Measurements from ENCODE around the gene PDCD11.

The PDCD11 gene

DNA sequence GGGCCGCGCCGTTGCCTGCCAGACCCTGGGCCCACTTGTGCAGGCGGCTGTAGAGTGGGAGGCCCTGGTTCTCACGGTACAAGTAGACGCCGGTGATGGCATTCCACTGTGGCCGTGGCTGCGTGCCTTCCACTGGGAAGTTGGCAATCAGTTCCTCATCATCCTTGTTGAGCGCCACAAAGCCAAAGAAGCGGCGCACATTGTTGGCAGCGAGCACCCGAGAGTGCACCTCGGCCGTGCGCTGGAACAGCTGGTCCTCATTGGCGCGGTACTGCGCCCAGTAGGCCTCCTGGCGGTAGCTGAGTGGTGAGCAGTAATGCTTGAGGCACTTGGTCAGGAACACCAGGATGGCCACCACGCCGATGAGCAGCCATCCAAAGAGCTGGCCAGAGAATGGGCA lies 50.8 kb downstream of the PDCD11 start:
- Histone ChIP-seq H3K4me3 (IDR thresholded peaks at IDR 0.05; ENCODE audit: insufficient read depth, low read depth, low read length) (no peak overlapping the region), H3K27ac (no peak overlapping the region), H3K36me3 (ENCODE audit: insufficient read depth) (peaks cover 9% of the 10 kb centered on the region; the same call in 1 of the 2 replicates), H3K4me2 (no peak overlapping the region), H3K27me3 (ENCODE audit: insufficient read depth, low read depth) (no peaks in the 10 kb centered on the region), H3K4me1 (ENCODE audit: low read depth, poor library complexity, severe bottlenecking) (peaks cover 6% of the 10 kb centered on the region), H3K9ac (no peak overlapping the region), H3K79me2 (ENCODE audit: insufficient read depth, low read depth) (no peaks in the 10 kb centered on the region), H4K20me1 (ENCODE audit: insufficient read depth) (no peaks in the 10 kb centered on the region), H2AFZ (ENCODE audit: low read depth) (no peak overlapping the region)
- TF ChIP-seq, protein P1, sequence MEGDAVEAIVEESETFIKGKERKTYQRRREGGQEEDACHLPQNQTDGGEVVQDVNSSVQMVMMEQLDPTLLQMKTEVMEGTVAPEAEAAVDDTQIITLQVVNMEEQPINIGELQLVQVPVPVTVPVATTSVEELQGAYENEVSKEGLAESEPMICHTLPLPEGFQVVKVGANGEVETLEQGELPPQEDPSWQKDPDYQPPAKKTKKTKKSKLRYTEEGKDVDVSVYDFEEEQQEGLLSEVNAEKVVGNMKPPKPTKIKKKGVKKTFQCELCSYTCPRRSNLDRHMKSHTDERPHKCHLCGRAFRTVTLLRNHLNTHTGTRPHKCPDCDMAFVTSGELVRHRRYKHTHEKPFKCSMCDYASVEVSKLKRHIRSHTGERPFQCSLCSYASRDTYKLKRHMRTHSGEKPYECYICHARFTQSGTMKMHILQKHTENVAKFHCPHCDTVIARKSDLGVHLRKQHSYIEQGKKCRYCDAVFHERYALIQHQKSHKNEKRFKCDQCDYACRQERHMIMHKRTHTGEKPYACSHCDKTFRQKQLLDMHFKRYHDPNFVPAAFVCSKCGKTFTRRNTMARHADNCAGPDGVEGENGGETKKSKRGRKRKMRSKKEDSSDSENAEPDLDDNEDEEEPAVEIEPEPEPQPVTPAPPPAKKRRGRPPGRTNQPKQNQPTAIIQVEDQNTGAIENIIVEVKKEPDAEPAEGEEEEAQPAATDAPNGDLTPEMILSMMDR (conservative IDR thresholded peaks at IDR 0.05; ENCODE audit: low read depth, low read length), result no peak

DNA sequence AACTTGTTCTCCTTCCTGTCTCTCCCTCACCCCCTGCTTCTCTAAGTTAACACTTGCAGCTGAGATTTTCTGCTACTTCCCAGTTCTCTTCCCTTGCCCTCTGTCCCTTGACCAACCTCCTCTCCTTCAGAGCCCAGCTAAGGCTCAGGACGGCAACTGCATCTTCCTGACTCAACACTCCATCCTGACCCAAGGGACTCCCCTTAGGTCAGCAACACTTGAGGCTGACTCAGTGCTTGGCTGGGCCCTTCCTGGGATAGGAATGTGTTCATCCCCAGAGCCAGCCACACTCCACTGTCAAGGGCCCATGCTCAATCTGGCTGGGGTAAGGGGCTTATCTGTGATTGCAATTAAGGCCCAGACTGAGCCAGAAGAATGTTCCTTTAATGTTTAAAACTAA lies 52.3 kb downstream of the PDCD11 start:
- H3K4me2 ChIP-seq, result no peak overlapping the region
- no peak overlapping the region for H3K9ac ChIP-seq
- H3K36me3 ChIP-seq (ENCODE audit: insufficient read depth), result peaks cover 9% of the 10 kb centered on the region; the same call in 1 of the 2 replicates
- H4K20me1 ChIP-seq (ENCODE audit: insufficient read depth), result no peaks in the 10 kb centered on the region
- H3K27ac ChIP-seq, result no peak overlapping the region
- no peaks in the 10 kb centered on the region for H3K79me2 ChIP-seq (ENCODE audit: insufficient read depth, low read depth)
- no peaks in the 10 kb centered on the region for H3K27me3 ChIP-seq (ENCODE audit: insufficient read depth, low read depth)
- H3K4me1 ChIP-seq (ENCODE audit: low read depth, poor library complexity, severe bottlenecking), result peaks cover 6% of the 10 kb centered on the region
- TF ChIP-seq, protein P1 (conservative IDR thresholded peaks at IDR 0.05; ENCODE audit: low read depth, low read length), result no peak
- H3K4me3 ChIP-seq (IDR thresholded peaks at IDR 0.05; ENCODE audit: insufficient read depth, low read depth, low read length), result no peak overlapping the region
- H2AFZ ChIP-seq (ENCODE audit: low read depth), result no peak overlapping the region

DNA sequence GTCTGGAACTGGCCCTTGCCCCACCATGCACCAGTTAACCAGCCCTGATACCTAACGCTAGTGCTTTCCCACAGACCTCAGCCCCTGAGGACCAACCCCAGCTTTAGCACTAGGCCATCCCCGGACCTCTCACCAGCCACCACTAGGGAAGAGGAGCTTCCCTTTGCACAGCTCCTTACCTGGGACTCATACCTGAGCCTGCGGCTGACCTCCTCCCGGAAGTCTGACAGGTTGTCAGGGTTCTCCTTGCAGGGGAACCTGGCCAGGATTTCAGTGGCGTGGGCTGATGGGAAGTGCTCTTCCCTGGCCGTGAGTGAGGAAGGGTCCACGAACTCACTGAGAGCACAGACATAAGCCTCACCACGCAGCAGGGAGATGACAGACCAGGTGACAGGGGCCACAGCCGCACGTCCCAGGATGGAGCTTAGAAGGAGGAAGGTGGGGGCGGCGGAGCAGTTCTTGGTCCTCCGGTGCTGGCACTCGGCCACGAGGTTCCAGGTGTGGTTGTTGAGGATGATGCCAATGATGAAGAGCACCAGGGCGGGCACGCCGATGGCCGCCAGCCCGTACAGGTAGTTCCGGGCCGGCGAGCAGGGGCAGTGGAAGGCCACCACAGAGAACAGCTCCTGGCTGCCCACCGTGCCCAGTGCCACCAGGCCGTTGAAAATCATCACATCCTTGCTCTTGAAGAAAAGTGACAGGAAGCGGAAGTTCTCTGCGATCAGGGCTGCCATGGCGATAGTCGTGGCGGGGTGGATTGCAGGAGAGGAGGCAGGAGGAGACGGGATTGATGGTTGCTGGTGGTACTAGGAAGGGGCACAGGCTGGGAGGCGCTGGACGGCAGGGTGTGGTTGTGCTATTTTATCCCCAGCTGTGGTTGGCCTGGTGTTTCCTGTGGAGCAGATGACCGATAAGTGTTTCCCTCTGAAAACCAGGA lies 53.0 kb downstream of the PDCD11 start:
- H3K4me3 ChIP-seq (IDR thresholded peaks at IDR 0.05; ENCODE audit: insufficient read depth, low read depth, low read length), result no peak overlapping the region
- H3K79me2 ChIP-seq (ENCODE audit: insufficient read depth, low read depth), result no peaks in the 10 kb centered on the region
- H3K36me3 ChIP-seq (ENCODE audit: insufficient read depth), result peaks cover 9% of the 10 kb centered on the region; the same call in 1 of the 2 replicates

DNA sequence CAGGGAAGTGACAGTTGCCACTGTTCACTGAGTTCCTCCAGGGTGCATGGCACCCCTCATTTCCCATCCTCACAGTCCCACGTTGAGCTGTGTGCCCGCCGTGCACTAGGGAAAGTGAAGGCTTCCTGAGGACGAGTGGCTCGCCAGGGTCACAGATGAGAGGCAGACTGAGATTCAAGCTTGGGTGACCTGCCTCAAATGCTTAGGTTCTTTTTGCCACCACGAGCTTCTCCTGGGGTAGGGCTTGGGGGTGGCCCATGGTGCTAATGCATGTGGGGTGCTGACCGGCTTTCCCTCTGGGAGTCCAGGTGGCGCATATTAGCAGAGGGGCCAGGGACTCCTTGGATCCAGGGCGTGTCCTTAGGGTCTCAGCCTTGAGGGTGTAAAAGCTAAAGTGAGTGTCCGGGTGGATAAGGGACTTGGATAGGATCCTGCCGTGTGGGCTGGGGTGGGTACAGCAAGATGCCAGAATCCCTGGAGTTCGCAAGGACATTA lies 53.8 kb downstream of the PDCD11 start:
- TF ChIP-seq, protein P1 (conservative IDR thresholded peaks at IDR 0.05; ENCODE audit: low read depth, low read length), result no peak
- no peaks in the 10 kb centered on the region for H3K79me2 ChIP-seq (ENCODE audit: insufficient read depth, low read depth)
- H3K4me2 ChIP-seq, result no peak overlapping the region
- no peak overlapping the region for H3K27ac ChIP-seq
- no peaks in the 10 kb centered on the region for H3K27me3 ChIP-seq (ENCODE audit: insufficient read depth, low read depth)
- H3K4me3 ChIP-seq (IDR thresholded peaks at IDR 0.05; ENCODE audit: insufficient read depth, low read depth, low read length), result no peak overlapping the region
- no peak overlapping the region for H3K9ac ChIP-seq
- no peaks in the 10 kb centered on the region for H4K20me1 ChIP-seq (ENCODE audit: insufficient read depth)
- no peaks in the 10 kb centered on the region for H3K4me1 ChIP-seq (ENCODE audit: low read depth, poor library complexity, severe bottlenecking)
- no peak overlapping the region for H2AFZ ChIP-seq (ENCODE audit: low read depth)
- peaks cover 4% of the 10 kb centered on the region; the same call in 1 of the 2 replicates for H3K36me3 ChIP-seq (ENCODE audit: insufficient read depth)

More for the DNA sequence above, 53.0 kb downstream of the PDCD11 start:
- H2AFZ ChIP-seq (ENCODE audit: low read depth), result no peak overlapping the region
- TF ChIP-seq, protein P1 (conservative IDR thresholded peaks at IDR 0.05; ENCODE audit: low read depth, low read length), result no peak
- no peak overlapping the region for H3K9ac ChIP-seq
- peaks cover 6% of the 10 kb centered on the region for H3K4me1 ChIP-seq (ENCODE audit: low read depth, poor library complexity, severe bottlenecking)
- no peaks in the 10 kb centered on the region for H3K27me3 ChIP-seq (ENCODE audit: insufficient read depth, low read depth)
- no peak overlapping the region for H3K27ac ChIP-seq
- H4K20me1 ChIP-seq (ENCODE audit: insufficient read depth), result no peaks in the 10 kb centered on the region
- no peak overlapping the region for H3K4me2 ChIP-seq

Measured in KMS-11 (cell line).